Measurements from ENCODE around the gene CENPX.

CENPX gene

DNA sequence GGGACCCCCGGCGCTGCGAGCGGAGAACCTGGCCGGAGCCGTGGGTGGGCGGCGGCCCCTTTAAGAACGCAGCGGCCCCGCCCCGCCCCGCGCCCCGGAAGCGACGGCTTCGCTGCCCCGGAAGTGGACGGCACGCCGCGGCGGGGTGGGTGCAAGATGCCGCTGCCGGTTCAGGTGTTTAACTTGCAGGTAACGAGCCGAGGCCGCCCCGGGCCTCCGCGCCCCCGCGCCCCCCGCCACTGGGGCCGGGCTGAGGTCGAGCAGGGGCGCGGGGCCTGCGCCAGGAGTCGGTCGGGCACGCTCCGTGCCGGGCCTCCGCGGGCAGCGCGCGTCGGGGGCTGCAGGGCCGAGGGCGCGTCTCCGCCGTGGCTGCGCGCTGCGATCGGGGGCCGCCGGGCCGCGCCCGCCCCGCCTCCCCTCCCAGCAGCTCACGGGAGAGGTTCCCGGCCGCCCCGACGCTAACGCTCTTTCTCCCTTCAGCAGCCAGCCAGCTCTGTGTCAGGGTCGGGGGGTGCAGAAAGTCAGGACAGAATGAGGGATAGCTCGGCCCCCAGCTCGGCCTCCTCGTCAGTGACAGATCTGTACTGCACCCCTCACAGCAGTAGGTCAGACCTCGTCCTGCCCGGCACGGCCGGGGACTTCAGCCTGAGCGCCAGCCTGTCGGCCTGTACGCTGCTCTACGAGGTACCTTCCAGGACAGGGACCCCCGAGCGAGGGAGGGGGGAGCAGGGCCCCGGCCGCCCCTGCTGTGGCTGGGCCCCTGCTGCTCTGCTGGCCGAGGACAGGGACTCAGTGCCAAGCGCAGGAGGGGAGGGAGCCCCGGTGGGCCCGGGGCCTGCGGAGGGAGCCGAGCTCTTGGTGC, 29.3 kb upstream of the CENPX start, which contains the start of the genes GPS1 and RFNG:
TSS of gene GPS1 (plus strand) at position 123 of the 862 bp plus-strand sequence. CDS start at position 157, 34 bp downstream.
TSS of gene RFNG (minus strand) at position 36 of the 862 bp plus-strand sequence. CDS start 45 bp downstream, outside the sequence.
- Histone ChIP-seq H3K27ac (replicated peaks; ENCODE audit: low read length) (no peak within 1 kb of the TSS), H4K91ac (ENCODE audit: low read depth, low read length, poor library complexity) (no peak within 1 kb of the TSS), H3K4me3 (ENCODE audit: low read length in 2 of 2) (peak within 1 kb of the TSS; percentile 98 to 99), H2BK5ac (ENCODE audit: low read length) (peak within 1 kb of the TSS; percentile 75), H3K4me2 (ENCODE audit: insufficient read depth, low read length, poor library complexity, severe bottlenecking) (peak within 1 kb of the TSS; percentile 98), H2AFZ (ENCODE audit: low read length) (peak within 1 kb of the TSS; percentile 90), H3K18ac (ENCODE audit: low read length) (peak within 1 kb of the TSS; percentile 89), H3K9ac (ENCODE audit: low read depth, low read length, poor library complexity) (peak within 1 kb of the TSS; percentile 94), H3K27me3 (ENCODE audit: control insufficient read depth in 3 of 3, insufficient read depth in 3 of 3, low read depth in 1 of 3, low read length in 3 of 3) (no peaks in the 10 kb centered on the region), H3K36me3 (replicated peaks in 1 of 2; ENCODE audit: control insufficient read depth in 2 of 2, insufficient read depth in 2 of 2, low read length in 2 of 2) (peaks cover 58 to 68% of the 10 kb centered on the region in 2 donors), H3K79me1 (ENCODE audit: low read depth, low read length) (peaks cover 23% of the 10 kb centered on the region), H4K8ac (ENCODE audit: low read depth, low read length) (peak within 1 kb of the TSS; percentile 96), H2BK15ac (ENCODE audit: low read length) (peak within 1 kb of the TSS; percentile 96), H2BK12ac (ENCODE audit: low read length) (peak within 1 kb of the TSS; percentile 100), H3K4me1 (ENCODE audit: control insufficient read depth in 2 of 2, insufficient read depth in 1 of 2, low read depth in 1 of 2, low read length in 2 of 2) (peaks cover 7% of the 10 kb centered on the region in 2 donors), H3K14ac (ENCODE audit: low read length) (peak within 1 kb of the TSS; percentile 89), H2AK5ac (ENCODE audit: low read depth, low read length) (peak within 1 kb of the TSS; percentile 81), H2BK120ac (ENCODE audit: low read depth, low read length) (no peak within 1 kb of the TSS), H3K23ac (ENCODE audit: low read depth, low read length, poor library complexity) (peak within 1 kb of the TSS; percentile 89), H3K4ac (ENCODE audit: low read length) (peak within 1 kb of the TSS; percentile 76), H3K9me3 (replicated peaks in 1 of 2; ENCODE audit: control insufficient read depth in 2 of 2, insufficient read depth in 1 of 2, low read depth in 1 of 2, low read length in 2 of 2) (no peaks in the 10 kb centered on the region)
- WGBS, 2 donors (ENCODE audit: extremely low coverage in 2 of 2, insufficient read length in 2 of 2, insufficient replicate concordance in 1 of 2): no CpG with 5 or more reads among the region's 94 CpGs
- DNase-seq (ENCODE audit: low spot score): no peak

DNA sequence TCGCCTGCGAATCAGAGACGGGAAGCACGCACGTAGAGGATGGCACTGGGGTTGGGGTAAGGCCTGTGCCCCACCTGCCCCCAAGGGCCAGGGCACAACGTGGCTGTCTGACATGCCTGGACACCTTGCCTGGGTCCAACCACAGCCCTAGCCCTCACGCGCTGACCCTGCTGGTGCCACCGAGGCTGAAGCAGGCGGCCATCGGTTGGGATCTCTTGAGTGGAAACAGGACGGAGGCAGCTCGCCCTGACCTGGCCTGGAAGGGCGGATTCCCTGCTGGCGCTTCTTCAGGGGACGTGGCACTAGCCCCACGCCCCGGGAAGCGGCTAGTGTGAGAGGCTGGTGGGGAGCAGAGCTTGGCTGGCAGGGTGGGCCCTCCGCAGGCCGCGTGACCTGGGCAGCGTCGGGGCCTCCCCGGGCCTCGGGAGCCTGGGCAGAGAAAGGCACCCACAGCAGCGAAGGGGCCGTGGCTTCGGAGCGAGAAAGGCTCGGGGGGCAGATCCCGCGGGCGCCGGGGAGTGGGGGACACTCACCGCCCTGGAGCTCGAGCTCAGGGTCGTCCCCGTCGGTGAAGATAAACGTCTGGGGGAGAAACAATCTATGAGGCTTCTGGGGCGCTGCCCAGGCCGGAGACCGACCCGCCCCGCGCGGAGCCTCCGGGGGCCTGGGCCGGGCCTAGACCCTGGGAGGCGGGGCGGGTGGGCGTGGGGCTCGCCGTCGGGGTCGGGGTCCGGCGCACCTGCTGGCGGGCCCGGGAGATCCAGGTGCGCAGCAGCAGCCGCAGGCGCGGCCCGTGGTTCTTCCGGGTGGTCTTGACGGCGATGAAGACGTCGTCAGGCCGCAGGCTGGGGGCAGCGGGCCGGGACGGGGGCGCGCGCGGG, 28.3 kb upstream of the CENPX start:
- Histone ChIP-seq H3K36me3 (replicated peaks in 1 of 2; ENCODE audit: control insufficient read depth in 2 of 2, insufficient read depth in 2 of 2, low read length in 2 of 2) (peaks cover 49 to 61% of the 10 kb centered on the region in 2 donors), H2AK5ac (ENCODE audit: low read depth, low read length) (peak overlapping the region; percentile 63), H3K4ac (ENCODE audit: low read length) (peak overlapping the region; percentile 53), H3K4me1 (ENCODE audit: control insufficient read depth in 2 of 2, insufficient read depth in 1 of 2, low read depth in 1 of 2, low read length in 2 of 2) (peaks cover 7% of the 10 kb centered on the region in 2 donors), H3K9ac (ENCODE audit: low read depth, low read length, poor library complexity) (peak overlapping the region; percentile 90), H2AFZ (ENCODE audit: low read length) (peak overlapping the region; percentile 90), H2BK12ac (ENCODE audit: low read length) (peak overlapping the region; percentile 100), H3K4me2 (ENCODE audit: insufficient read depth, low read length, poor library complexity, severe bottlenecking) (peak overlapping the region; percentile 98), H3K4me3 (ENCODE audit: low read length in 2 of 2) (peak overlapping the region; percentile 98 to 99), H3K14ac (ENCODE audit: low read length) (peak overlapping the region; percentile 89), H4K8ac (ENCODE audit: low read depth, low read length) (peak overlapping the region; percentile 96), H4K91ac (ENCODE audit: low read depth, low read length, poor library complexity) (no peak overlapping the region), H3K18ac (ENCODE audit: low read length) (peak overlapping the region; percentile 80), H2BK15ac (ENCODE audit: low read length) (peak overlapping the region; percentile 96), H3K23ac (ENCODE audit: low read depth, low read length, poor library complexity) (peak overlapping the region; percentile 89), H3K9me3 (replicated peaks in 1 of 2; ENCODE audit: control insufficient read depth in 2 of 2, insufficient read depth in 1 of 2, low read depth in 1 of 2, low read length in 2 of 2) (no peaks in the 10 kb centered on the region), H2BK120ac (ENCODE audit: low read depth, low read length) (no peak overlapping the region), H2BK5ac (ENCODE audit: low read length) (peak overlapping the region; percentile 75), H3K27me3 (ENCODE audit: control insufficient read depth in 3 of 3, insufficient read depth in 3 of 3, low read depth in 1 of 3, low read length in 3 of 3) (no peaks in the 10 kb centered on the region), H3K27ac (replicated peaks; ENCODE audit: low read length) (no peak overlapping the region), H3K79me1 (ENCODE audit: low read depth, low read length) (peaks cover 21% of the 10 kb centered on the region)
- no peak for DNase-seq (ENCODE audit: low spot score)
- WGBS, 2 donors (ENCODE audit: extremely low coverage in 2 of 2, insufficient read length in 2 of 2, insufficient replicate concordance in 1 of 2): no CpG with 5 or more reads among the region's 79 CpGs

DNA sequence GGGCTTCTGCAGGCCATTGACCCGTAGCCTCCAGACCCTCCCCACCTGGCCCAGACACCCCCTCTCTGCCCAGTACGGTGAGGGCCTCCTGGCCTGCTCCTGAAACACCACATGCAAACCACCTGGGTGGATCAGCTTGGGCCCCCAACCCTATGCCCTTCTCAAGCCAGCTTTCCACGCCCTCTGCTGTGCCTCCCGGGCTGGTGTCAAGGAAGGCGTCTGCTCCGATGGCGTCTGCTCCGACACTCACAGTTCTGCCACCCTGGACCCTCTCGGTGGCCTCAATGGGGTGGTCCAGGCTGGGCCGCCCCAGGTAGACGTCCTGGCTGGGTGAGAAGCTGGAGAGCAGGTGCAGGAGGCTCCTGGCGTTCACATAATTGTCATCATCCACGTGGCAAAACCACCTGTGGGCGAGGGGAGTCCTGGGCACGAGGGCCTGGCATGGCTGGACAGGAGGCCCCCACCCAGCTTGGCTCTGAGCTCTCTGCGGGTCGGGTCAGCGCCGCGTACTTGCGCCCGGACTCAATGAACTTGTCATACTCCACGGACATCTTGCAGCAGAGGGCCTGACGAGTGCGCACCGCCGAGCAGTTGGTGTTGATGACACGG, 27.6 kb upstream of the CENPX start:
- H3K18ac ChIP-seq (ENCODE audit: low read length): no peak overlapping the region
- H3K23ac ChIP-seq (ENCODE audit: low read depth, low read length, poor library complexity): peak overlapping the region; percentile 89
- H3K36me3 ChIP-seq (replicated peaks in 1 of 2; ENCODE audit: control insufficient read depth in 2 of 2, insufficient read depth in 2 of 2, low read length in 2 of 2): peaks cover 43 to 54% of the 10 kb centered on the region in 2 donors
- H3K27me3 ChIP-seq (ENCODE audit: control insufficient read depth in 3 of 3, insufficient read depth in 3 of 3, low read depth in 1 of 3, low read length in 3 of 3): no peaks in the 10 kb centered on the region
- H3K9ac ChIP-seq (ENCODE audit: low read depth, low read length, poor library complexity): peak overlapping the region; percentile 90
- H3K4ac ChIP-seq (ENCODE audit: low read length): no peak overlapping the region
- peaks cover 21% of the 10 kb centered on the region for H3K79me1 ChIP-seq (ENCODE audit: low read depth, low read length)
- peak overlapping the region; percentile 2 to 98 for H3K4me3 ChIP-seq (ENCODE audit: low read length in 2 of 2)
- no peak overlapping the region for H4K91ac ChIP-seq (ENCODE audit: low read depth, low read length, poor library complexity)
- peak overlapping the region; percentile 63 for H2AK5ac ChIP-seq (ENCODE audit: low read depth, low read length)
- peaks cover 7% of the 10 kb centered on the region in 2 donors for H3K4me1 ChIP-seq (ENCODE audit: control insufficient read depth in 2 of 2, insufficient read depth in 1 of 2, low read depth in 1 of 2, low read length in 2 of 2)
- H2BK5ac ChIP-seq (ENCODE audit: low read length): peak overlapping the region; percentile 75
- no CpG with 5 or more reads among the region's 28 CpGs for WGBS, 2 donors (ENCODE audit: extremely low coverage in 2 of 2, insufficient read length in 2 of 2, insufficient replicate concordance in 1 of 2)
- H4K8ac ChIP-seq (ENCODE audit: low read depth, low read length): peak overlapping the region; percentile 96
- peak overlapping the region; percentile 11 for H3K4me2 ChIP-seq (ENCODE audit: insufficient read depth, low read length, poor library complexity, severe bottlenecking)
- no peak for DNase-seq (ENCODE audit: low spot score)
- no peak overlapping the region for H3K27ac ChIP-seq (replicated peaks; ENCODE audit: low read length)
- peak overlapping the region; percentile 89 for H3K14ac ChIP-seq (ENCODE audit: low read length)
- H2AFZ ChIP-seq (ENCODE audit: low read length): no peak overlapping the region
- no peaks in the 10 kb centered on the region for H3K9me3 ChIP-seq (replicated peaks in 1 of 2; ENCODE audit: control insufficient read depth in 2 of 2, insufficient read depth in 1 of 2, low read depth in 1 of 2, low read length in 2 of 2)
- H2BK15ac ChIP-seq (ENCODE audit: low read length): peak overlapping the region; percentile 96
- H2BK12ac ChIP-seq (ENCODE audit: low read length): peak overlapping the region; percentile 58
- H2BK120ac ChIP-seq (ENCODE audit: low read depth, low read length): no peak overlapping the region
